Suppressor macrophage treated with lipopolysaccharide for 1 hour (primary cell): ENCODE data around the gene PDCD2L.
"Not testable (repeated sequence)": the region's sequence is repeated elsewhere in the genome, so short reads cannot be mapped to it uniquely, and the experiment has no call there.

Experiments used
- DNase-seq, 3 donors: peaks; one replicate each; pipeline ENCODE4 v3.0.0-alpha.2; 2020 to 2022

Gene PDCD2L

GRCh38 chr19:34418300-34418699, 14.1 kb downstream of the PDCD2L start:
- no peak for DNase-seq

- DNase-seq: no peak
These were observed 22.0 kb downstream of the PDCD2L start for GRCh38 chr19:34426096-34426661.

- peak; percentile 53 to 72 (median 59) for DNase-seq
These were observed 24.5 kb downstream of the PDCD2L start for GRCh38 chr19:34428549-34429285.

- no peak for DNase-seq
These were observed 25.4 kb downstream of the PDCD2L start for GRCh38 chr19:34429553-34429952.

GRCh38 chr19:34430738-34431625, 26.8 kb downstream of the PDCD2L start:
- DNase-seq: peak; percentile 60 to 63 (median 63)

- DNase-seq: no peak
These were observed 27.6 kb downstream of the PDCD2L start for GRCh38 chr19:34431681-34432402.

- DNase-seq: no peak
These were observed 28.6 kb downstream of the PDCD2L start for GRCh38 chr19:34432797-34433196.

- no peak for DNase-seq
These were observed 32.5 kb downstream of the PDCD2L start for GRCh38 chr19:34436716-34437115.

GRCh38 chr19:34448191-34448590, 44.0 kb downstream of the PDCD2L start:
- no peak for DNase-seq

GRCh38 chr19:34452723-34453122, 48.5 kb downstream of the PDCD2L start:
- no peak for DNase-seq

GRCh38 chr19:34454091-34454490, 49.9 kb downstream of the PDCD2L start:
- DNase-seq: no peak

GRCh38 chr19:34454685-34455084, 50.5 kb downstream of the PDCD2L start:
- DNase-seq: no peak

- DNase-seq: not testable (repeated sequence)
These were observed 51.7 kb downstream of the PDCD2L start for GRCh38 chr19:34455783-34456480.

GRCh38 chr19:34457446-34457845, 53.2 kb downstream of the PDCD2L start:
- DNase-seq: no peak

GRCh38 chr19:34458677-34459076, 54.5 kb downstream of the PDCD2L start:
- DNase-seq: no peak

GRCh38 chr19:34459614-34460013, 55.4 kb downstream of the PDCD2L start:
- DNase-seq: no peak

- DNase-seq: no peak
These were observed 57.3 kb downstream of the PDCD2L start for GRCh38 chr19:34461375-34462100.

GRCh38 chr19:34464785-34465184, 60.6 kb downstream of the PDCD2L start:
- DNase-seq: not testable (repeated sequence)

- peak in 2 of 3 donors; percentile 20 to 36 for DNase-seq
These were observed 64.2 kb downstream of the PDCD2L start for GRCh38 chr19:34468409-34468808.

- not testable (repeated sequence) for DNase-seq
These were observed 64.8 kb downstream of the PDCD2L start for GRCh38 chr19:34469026-34469425.

GRCh38 chr19:34471906-34472700, 67.9 kb downstream of the PDCD2L start:
- DNase-seq: no peak
